Hematopoietic multipotent progenitor cell (in vitro differentiated cells): ENCODE measurements around the gene CLIC4. TPM values are rescaled to one million over a fixed set of nuclear protein-coding genes. Genes with fewer than 3 reads are reported as not detected.
A peak's percentile ranks its signal among the peaks of the same experiment; 100 is the strongest.
"Not testable (repeated sequence)": the region's sequence is repeated elsewhere in the genome, so short reads cannot be mapped to it uniquely, and the experiment has no call there.

Experiments
- DNase-seq, 3 donors: peaks; one replicate each; pipeline ENCODE4 v3.0.0-alpha.2; 2011 to 2015; ENCODE audit warnings: low read depth in 2 of 3, low spot score in 2 of 3
- total RNA-seq: library from RNA; depleted of rRNA; stranded (reverse); fragments of >200 nt; gene quantifications from one replicate; pipeline ENCODE4 v1.2.3, GENCODE V29; 2012

The CLIC4 gene
- total RNA-seq, 1 donor: 16.4 TPM

- DNase-seq: no peak
Measured at GRCh38 chr1:24803220-24803619, 58.0 kb downstream of the CLIC4 start.

- DNase-seq: no peak
Measured at GRCh38 chr1:24803987-24804530, 58.8 kb downstream of the CLIC4 start.

- no peak for DNase-seq
Measured at GRCh38 chr1:24805534-24806301, 60.5 kb downstream of the CLIC4 start.

GRCh38 chr1:24806588-24806987 lies 61.3 kb downstream of the CLIC4 start:
- DNase-seq: peak in 1 of 3 donors; percentile 15

GRCh38 chr1:24811494-24811893 lies 66.2 kb downstream of the CLIC4 start:
- not testable (repeated sequence) for DNase-seq

- not testable (repeated sequence) for DNase-seq
Measured at GRCh38 chr1:24820221-24820620, 75.0 kb downstream of the CLIC4 start.

GRCh38 chr1:24822887-24823286 lies 77.6 kb downstream of the CLIC4 start:
- DNase-seq: no peak

- not testable (repeated sequence) for DNase-seq
Measured at GRCh38 chr1:24823486-24823885, 78.2 kb downstream of the CLIC4 start.

- no peak for DNase-seq
Measured at GRCh38 chr1:24825174-24825573, 79.9 kb downstream of the CLIC4 start.

- no peak for DNase-seq
Measured at GRCh38 chr1:24826510-24826909, 81.3 kb downstream of the CLIC4 start.

- DNase-seq: no peak
Measured at GRCh38 chr1:24827379-24828135, 82.3 kb downstream of the CLIC4 start.

GRCh38 chr1:24828183-24828886 lies 83.1 kb downstream of the CLIC4 start:
- no peak for DNase-seq

- no peak for DNase-seq
Measured at GRCh38 chr1:24828887-24829192, 83.6 kb downstream of the CLIC4 start.

GRCh38 chr1:24830680-24831272 lies 85.5 kb downstream of the CLIC4 start:
- peak; percentile 19 to 81 (median 51) for DNase-seq

GRCh38 chr1:24841593-24841992 lies 96.3 kb downstream of the CLIC4 start:
- DNase-seq: no peak

GRCh38 chr1:24846671-24847070 lies 101.4 kb downstream of the CLIC4 start:
- peak in 1 of 3 donors; percentile 28 for DNase-seq

- peak; percentile 70 to 98 (median 98) for DNase-seq
Measured at GRCh38 chr1:24847995-24848881, 103.0 kb downstream of the CLIC4 start.

GRCh38 chr1:24849672-24850295 lies 104.5 kb downstream of the CLIC4 start:
- DNase-seq: peak in 2 of 3 donors; percentile 56 to 61

GRCh38 chr1:24850328-24850920 lies 105.2 kb downstream of the CLIC4 start:
- DNase-seq: peak in 1 of 3 donors; percentile 54
